ENCODE results near the gene NXPH1. TPM values are rescaled to one million over a fixed set of nuclear protein-coding genes. Genes with fewer than 3 reads are reported as not detected.

The NXPH1 gene
- total and polyA plus RNA-seq, 8 donors, result 0.11 TPM; not detected in 7

DNA sequence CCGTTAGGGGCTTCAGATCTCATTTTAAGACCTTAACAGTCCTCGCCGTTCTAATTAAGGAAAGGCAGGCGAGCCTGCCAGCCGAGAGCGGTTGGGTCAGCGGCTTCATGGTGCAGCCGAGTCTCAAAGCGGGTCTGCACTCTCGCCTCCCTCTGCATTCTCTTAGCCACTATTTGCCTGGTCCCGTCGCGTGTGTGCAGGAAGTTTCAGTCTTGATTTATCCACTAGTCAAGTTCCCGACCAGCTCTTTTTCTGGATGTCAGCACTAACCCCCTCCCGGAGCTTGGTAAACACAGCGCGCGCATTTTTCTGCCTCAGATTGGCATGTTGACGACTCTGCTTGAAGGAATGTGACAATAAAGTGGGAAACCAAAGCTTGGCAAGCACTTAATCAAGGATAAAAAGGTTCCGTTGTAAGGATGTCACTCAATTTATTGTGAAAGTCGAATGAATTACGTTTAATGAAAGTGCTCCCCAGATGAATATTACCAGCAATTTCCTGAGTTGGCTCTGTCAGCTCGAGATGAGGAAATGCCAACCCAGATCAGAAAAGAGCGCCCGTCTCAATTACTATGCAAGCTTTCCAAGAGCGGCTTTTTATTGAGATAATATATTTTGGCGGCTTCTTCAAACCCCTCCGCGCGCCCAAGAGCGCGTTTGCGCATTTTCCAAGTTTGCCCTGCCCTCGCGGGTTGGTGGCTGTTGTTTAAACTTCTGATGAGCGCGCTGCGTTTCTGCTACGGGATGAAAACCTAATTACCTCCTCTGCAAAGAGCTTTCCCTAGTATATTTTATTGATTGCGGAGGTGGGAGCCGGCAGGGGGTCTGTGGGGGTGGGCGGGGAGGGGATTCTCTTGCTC lies 7.9 kb downstream of the NXPH1 start:
- no peaks in the 10 kb centered on the region for H3K9me3 ChIP-seq
- intact Hi-C loops (cut with DNase I), result no loop called here
- no peak overlapping the region for H3K27ac ChIP-seq
- no peak overlapping the region for H3K4me3 ChIP-seq
- no peak for DNase-seq
- ATAC-seq, result no peak
- TF ChIP-seq CTCF (IDR thresholded peaks at IDR 0.05), result no peak
- no peaks in the 10 kb centered on the region for H3K36me3 ChIP-seq
- peaks cover 0 to 6% of the 10 kb centered on the region in 2 donors for H3K4me1 ChIP-seq
- peaks cover 75 to 99% of the 10 kb centered on the region in 2 donors for H3K27me3 ChIP-seq

- no peak for TF ChIP-seq CTCF (IDR thresholded peaks at IDR 0.05)
- ATAC-seq, result no peak
- intact Hi-C loops (cut with DNase I), result no loop called here
- no peaks in the 10 kb centered on the region for H3K36me3 ChIP-seq
- no peak overlapping the region for H3K27ac ChIP-seq
- H3K4me3 ChIP-seq, result no peak overlapping the region
- peaks cover 0 to 6% of the 10 kb centered on the region in 2 donors for H3K4me1 ChIP-seq
- no peaks in the 10 kb centered on the region for H3K9me3 ChIP-seq
- H3K27me3 ChIP-seq, result peaks cover 66 to 99% of the 10 kb centered on the region in 2 donors
- DNase-seq, result no peak
These were observed 8.8 kb downstream of the NXPH1 start for GRCh38 chr7:8442051-8442813.

DNA sequence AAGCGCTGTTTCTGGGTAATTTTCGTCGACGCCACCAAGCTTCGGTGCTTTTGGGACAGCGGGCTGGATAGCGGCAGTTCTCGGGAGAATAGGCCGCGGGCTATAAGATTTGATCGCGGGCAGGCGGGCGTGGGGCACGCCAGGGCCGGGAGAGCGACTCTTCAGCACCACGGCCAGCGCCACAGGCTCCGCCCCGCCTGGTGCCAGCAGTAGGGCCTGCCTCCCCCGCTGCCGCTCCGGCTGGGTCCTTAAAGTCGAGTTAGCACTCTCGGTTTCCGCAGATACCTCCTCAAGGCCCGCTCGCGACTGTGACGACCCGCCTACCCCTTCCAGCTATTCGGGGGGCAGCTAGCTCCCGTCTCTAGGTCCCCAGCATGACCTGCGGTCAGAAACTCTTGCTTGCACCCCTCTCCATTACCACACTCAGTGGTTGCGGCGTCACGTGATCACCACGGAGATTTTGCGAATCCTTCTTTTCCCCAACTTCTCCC lies 9.4 kb downstream of the NXPH1 start:
- intact Hi-C loops (cut with DNase I), result no loop called here
- peak; percentile 99 for ATAC-seq

GRCh38 chr7:8443576-8444467 lies 10.4 kb downstream of the NXPH1 start:
- peak in 1 of 4 donors; percentile 7 for DNase-seq
- intact Hi-C loops (cut with DNase I), result no loop called here
- no peak for ATAC-seq

More for the DNA sequence above, 9.4 kb downstream of the NXPH1 start:
- Histone ChIP-seq H3K4me3 (no peak overlapping the region), H3K4me1 (peaks cover 0 to 6% of the 10 kb centered on the region in 2 donors), H3K36me3 (no peaks in the 10 kb centered on the region), H3K27ac (no peak overlapping the region), H3K27me3 (peaks cover 60 to 95% of the 10 kb centered on the region in 2 donors), H3K9me3 (no peaks in the 10 kb centered on the region)
- no peak for TF ChIP-seq CTCF (IDR thresholded peaks at IDR 0.05)
- peak; percentile 51 to 87 (median 82) for DNase-seq

More at GRCh38 chr7:8443576-8444467, 10.4 kb downstream of the NXPH1 start:
- Histone ChIP-seq H3K9me3 (no peaks in the 10 kb centered on the region), H3K4me1 (peaks cover 0 to 6% of the 10 kb centered on the region in 2 donors), H3K36me3 (no peaks in the 10 kb centered on the region), H3K27me3 (peaks cover 53 to 86% of the 10 kb centered on the region in 2 donors), H3K27ac (no peak overlapping the region), H3K4me3 (no peak overlapping the region)
- no peak for TF ChIP-seq CTCF (IDR thresholded peaks at IDR 0.05)

All from left lung (tissue), 10 donors.